SK-N-SH (cell line): Measurements from ENCODE around the gene LYRM4. TPM values are rescaled to one million over a fixed set of nuclear protein-coding genes. Genes with fewer than 3 reads are reported as not detected.

Experiments
- CTCF ChIA-PET: fragments of 300-600, 350-600 bp; formaldehyde crosslinking; extraction: SDS; loops from one replicate; lab custom pipeline; 2021; lab: Yijun Ruan, JAX
- POLR2A ChIA-PET: fragments of 350-600 bp; sonication (Branson Sonifier 250); formaldehyde crosslinking; extraction: SDS; loops from one replicate; lab custom pipeline; 2020; ENCODE audit warnings: antibody characterized with exemption, inconsistent platforms; lab: Yijun Ruan, JAX
- DNase-seq: peaks from one replicate; pipeline ENCODE4 v3.0.0; 2012
- H2AFZ ChIP-seq: fragments of 200-600 bp; sonication (generic); 2 replicates; pipeline ENCODE4 v1.8.1; 2016; ENCODE audit warnings: antibody characterized with exemption, mild to moderate bottlenecking, low read depth
- H3F3A ChIP-seq: fragments of 200-600 bp; sonication (generic); replicated peaks from 2 replicates; pipeline ENCODE3; 2016; ENCODE audit warnings: antibody characterized with exemption, mild to moderate bottlenecking; ENCODE audit not compliant: insufficient read depth
- H3K27ac ChIP-seq, 2 experiments: fragments of 200-500 bp in 1 of 2; fragments of 200-600 bp in 1 of 2; sonication (Bioruptor generic) in 1 of 2; sonication (generic), shearing (Covaris generic) in 1 of 2; 2 replicates each; pipeline versions ENCODE4 v1.5.1 to v1.6.1; 2014 to 2016; ENCODE audit warnings: low read depth in 2 of 2, inconsistent platforms in 1 of 2, low read length in 1 of 2, mild to moderate bottlenecking in 1 of 2, mixed read lengths in 1 of 2
- H3K27me3 ChIP-seq: fragments of 200-600 bp; sonication (generic), shearing (Covaris generic); 2 replicates; pipeline ENCODE4 v1.6.1; 2016; ENCODE audit warnings: mixed run types; ENCODE audit not compliant: insufficient read depth
- H3K36me3 ChIP-seq, 2 experiments: fragments of 200-500 bp in 1 of 2; fragments of 200-600 bp in 1 of 2; sonication (Bioruptor generic) in 1 of 2; sonication (generic) in 1 of 2; replicated peaks in 1 of 2; 2 replicates each; pipeline versions ENCODE3 to v1.5.1; 2014 to 2016; ENCODE audit warnings: low read length in 1 of 2, mild to moderate bottlenecking in 1 of 2; ENCODE audit not compliant: insufficient read depth in 2 of 2, control insufficient read depth in 1 of 2
- H3K4me1 ChIP-seq, 2 experiments: fragments of 200-500 bp in 1 of 2; fragments of 200-600 bp in 1 of 2; sonication (Bioruptor generic) in 1 of 2; sonication (generic), shearing (Covaris generic) in 1 of 2; 2 replicates each; pipeline versions ENCODE4 v1.5.1 to v1.6.1; 2014 to 2016; ENCODE audit warnings: low read depth in 1 of 2, low read length in 1 of 2, mixed run types in 1 of 2; ENCODE audit not compliant: insufficient read depth in 2 of 2, control insufficient read depth in 1 of 2
- H3K4me2 ChIP-seq: fragments of 200-600 bp; sonication (generic), shearing (Covaris generic); 2 replicates; pipeline ENCODE4 v1.6.1; 2017; ENCODE audit warnings: mixed run types
- H3K4me3 ChIP-seq, 2 experiments: fragments of 200-500 bp in 1 of 2; fragments of 200-600 bp in 1 of 2; sonication (Bioruptor generic) in 1 of 2; sonication (generic), shearing (Covaris generic) in 1 of 2; 2 replicates each; pipeline versions ENCODE4 v1.5.1 to v1.8.1; 2014 to 2016; ENCODE audit warnings: low read depth in 2 of 2, inconsistent platforms in 1 of 2, low read length in 1 of 2, mild to moderate bottlenecking in 1 of 2, mixed read lengths in 1 of 2, moderate library complexity in 1 of 2
- H3K79me2 ChIP-seq: fragments of 200-600 bp; sonication (generic); 2 replicates; pipeline ENCODE4 v1.8.1; 2017; ENCODE audit warnings: mild to moderate bottlenecking; ENCODE audit not compliant: insufficient read depth
- H3K9ac ChIP-seq: fragments of 200-600 bp; sonication (generic); 2 replicates; pipeline ENCODE4 v1.6.1; 2017; ENCODE audit warnings: mixed run types
- H3K9me2 ChIP-seq: fragments of 200-600 bp; sonication (generic); 2 replicates; pipeline ENCODE4 v1.6.1; 2017; ENCODE audit warnings: mixed run types
- H3K9me3 ChIP-seq: fragments of 200-600 bp; sonication (generic); 2 replicates; pipeline ENCODE4 v1.6.1; 2017; ENCODE audit warnings: mixed run types, mild to moderate bottlenecking, moderate library complexity
- H4K20me1 ChIP-seq: fragments of 200-600 bp; sonication (generic); 2 replicates; pipeline ENCODE4 v1.6.1; 2017; ENCODE audit warnings: mild to moderate bottlenecking, mixed run types; ENCODE audit not compliant: insufficient read depth
- FOSL2 ChIP-seq: IDR thresholded peaks from 2 replicates; pipeline ENCODE4 v1.4.0; 2012; ENCODE audit warnings: low read depth, mild to moderate bottlenecking, moderate library complexity, borderline replicate concordance
- FOXJ3 ChIP-seq: sonication (generic); formaldehyde crosslinking; IDR thresholded peaks from 2 replicates; pipeline ENCODE4 v1.5.1; 2020; ENCODE audit warnings: mild to moderate bottlenecking, missing genetic modification reagents
- GABPA ChIP-seq: IDR thresholded peaks from 2 replicates; pipeline ENCODE4 v1.4.0; 2012; ENCODE audit warnings: low read depth, mild to moderate bottlenecking
- MXI1 ChIP-seq: IDR thresholded peaks from 2 replicates; pipeline ENCODE4 v1.6.1; 2012; ENCODE audit warnings: mild to moderate bottlenecking, low read depth, low read length, improper control_type of control experiment
- NFIC ChIP-seq: IDR thresholded peaks from 2 replicates; pipeline ENCODE4 v1.4.0; 2012; ENCODE audit warnings: borderline replicate concordance
- PBX3 ChIP-seq: IDR thresholded peaks from 2 replicates; pipeline ENCODE4; 2012
- POLR2AphosphoS5 ChIP-seq: IDR thresholded peaks from 2 replicates; pipeline ENCODE4 v1.6.1; 2012; ENCODE audit warnings: low read depth, low read length
- RAD21 ChIP-seq: IDR thresholded peaks from 2 replicates; pipeline ENCODE4 v1.6.1; 2012; ENCODE audit warnings: mild to moderate bottlenecking, low read length
- SIN3A ChIP-seq: IDR thresholded peaks from 2 replicates; pipeline ENCODE4 v1.6.1; 2012; ENCODE audit warnings: low read depth, mild to moderate bottlenecking, low read length, moderate library complexity, borderline replicate concordance
- USF2 ChIP-seq: fragments of 150-350 bp; IDR thresholded peaks from 2 replicates; pipeline ENCODE4 v1.6.1; 2017; ENCODE audit warnings: antibody characterized with exemption, low read length, low read depth, borderline replicate concordance
- WGBS: methylation state at CpG from one replicate; pipeline ENCODE4 v1.1.6; 2017; ENCODE audit warnings: low lambda C conversion rate; 5-methylcytosine and 5-hydroxymethylcytosine counted together
- polyA plus RNA-seq, 3 experiments: library from polyadenylated mRNA; depleted of rRNA; stranded (reverse); fragments of >200 nt; gene quantifications; 2 replicates each; pipeline ENCODE4 v1.2.3, GENCODE V29; 2012

Gene LYRM4
- polyA plus RNA-seq, 1 of the 3 experiments (the other 2 are of a cell fraction), result 37.2 TPM

GRCh38 chr6:5261545-5262109 lies 877 bp upstream of the LYRM4 start:
- 3% methylated on average over 16 of the region's 19 CpGs for WGBS

GRCh38 chr6:5260111-5260620 lies 584 bp downstream of the LYRM4 start:
- no peaks in the 10 kb centered on the region for H3K27me3 ChIP-seq
- H3K4me2 ChIP-seq, result peak overlapping the region; percentile 85
- TF ChIP-seq RAD21 (peak; percentile 14; the same call in 1 of the 2 replicates), FOXJ3 (CRISPR knock-in tag) (no peak), MXI1 (peak; percentile 67; the same call in 1 of the 2 replicates), USF2 (no peak)
- no peaks in the 10 kb centered on the region for H3F3A ChIP-seq
- H3K9ac ChIP-seq, result peak overlapping the region; percentile 97
- CTCF ChIA-PET, result interaction anchor here (1.3 to 4.6 kb wide), 3 partner anchors 108 to 116 kb away, joined by 3 to 25 read pairs (median 4); no protein-coding TSS in a partner anchor
- peak overlapping the region; percentile 88 for H2AFZ ChIP-seq
- no peaks in the 10 kb centered on the region for H3K9me3 ChIP-seq
- H4K20me1 ChIP-seq, result no peaks in the 10 kb centered on the region
- POLR2A ChIA-PET, result no interaction called here
- peaks cover 7 to 8% of the 10 kb centered on the region in 2 experiments; a peak in 3 of 4 replicates for H3K4me1 ChIP-seq
- peaks cover 68% of the 10 kb centered on the region for H3K79me2 ChIP-seq
- peak overlapping the region; percentile 95 to 96 for H3K4me3 ChIP-seq
- WGBS, result 11% methylated on average over 16 of the region's 22 CpGs
- DNase-seq, result no peak
- H3K27ac ChIP-seq, result peak overlapping the region; percentile 92 to 97; a peak in 3 of 4 replicates
- no peaks in the 10 kb centered on the region for H3K9me2 ChIP-seq
- H3K36me3 ChIP-seq, result peaks cover 0 to 11% of the 10 kb centered on the region in 2 experiments

More at GRCh38 chr6:5261545-5262109, 877 bp upstream of the LYRM4 start:
- H3K9ac ChIP-seq, result peak overlapping the region; percentile 97
- peak overlapping the region; percentile 92 to 97 for H3K27ac ChIP-seq
- peaks cover 80% of the 10 kb centered on the region for H3K79me2 ChIP-seq
- CTCF ChIA-PET, result interaction anchor here (1.3 to 4.6 kb wide), 3 partner anchors 10 to 118 kb away, joined by 3 to 25 read pairs (median 3); no protein-coding TSS in a partner anchor
- H4K20me1 ChIP-seq, result no peaks in the 10 kb centered on the region
- no peaks in the 10 kb centered on the region for H3F3A ChIP-seq
- no peaks in the 10 kb centered on the region for H3K9me3 ChIP-seq
- DNase-seq, result no peak
- H3K9me2 ChIP-seq, result no peaks in the 10 kb centered on the region
- peak overlapping the region; percentile 85 for H3K4me2 ChIP-seq
- H2AFZ ChIP-seq, result peak overlapping the region; percentile 88
- POLR2A ChIA-PET, result no interaction called here
- peak overlapping the region; percentile 95 to 96 for H3K4me3 ChIP-seq
- TF ChIP-seq FOSL2 (no peak), FOXJ3 (CRISPR knock-in tag) (no peak), PBX3 (peak; percentile 22; the same call in 1 of the 2 replicates), SIN3A (0 out of 2 replicates have a peak, but pooled peaks have one; percentile 82), GABPA (0 out of 2 replicates have a peak, but pooled peaks have one; percentile 1), POLR2AphosphoS5 (no peak), NFIC (no peak)
- H3K4me1 ChIP-seq, result peaks cover 7 to 8% of the 10 kb centered on the region in 2 experiments; a peak in 3 of 4 replicates
- H3K36me3 ChIP-seq, result peaks cover 0 to 11% of the 10 kb centered on the region in 2 experiments
- H3K27me3 ChIP-seq, result no peaks in the 10 kb centered on the region
